ENCODE measurements around the gene SMC1B. TPM values are rescaled to one million over a fixed set of nuclear protein-coding genes. Genes with fewer than 3 reads are reported as not detected.
A peak's percentile ranks its signal among the peaks of the same experiment; 100 is the strongest.

SMC1B gene
- total and polyA plus RNA-seq, 9 of the 15 experiments (the other 6 are each of a cell fraction or from before 2014, with no cell fraction given): 0.03 TPM; not detected in 8

- TF ChIP-seq ZNF583 (CRISPR knock-in tag; IDR thresholded peaks at IDR 0.05): no peak
- no peak for TF ChIP-seq ZNF668 (CRISPR knock-in tag; IDR thresholded peaks at IDR 0.05)
- TF ChIP-seq CCAR2 (IDR thresholded peaks at IDR 0.05; ENCODE audit: low read depth, low read length): no peak
- TF ChIP-seq TRIM25 (IDR thresholded peaks at IDR 0.05; ENCODE audit: borderline replicate concordance): no peak
- TF ChIP-seq EZH2 (IDR thresholded peaks at IDR 0.05; ENCODE audit: borderline replicate concordance, low read depth, low read length): no peak
- peak; percentile 90 for TF ChIP-seq CBFA2T3 (IDR thresholded peaks at IDR 0.05)
- TF ChIP-seq EP300 (IDR thresholded peaks at IDR 0.05; ENCODE audit: low read length): peak; percentile 83; the same call in 1 of the 2 replicates
- TF ChIP-seq FOXJ2 (tag; IDR thresholded peaks at IDR 0.05): no peak
- no peak for TF ChIP-seq TRIM28 (IDR thresholded peaks at IDR 0.05)
- TF ChIP-seq PTBP1 (IDR thresholded peaks at IDR 0.05; ENCODE audit: low read depth, low read length): no peak
- no peak for TF ChIP-seq BRD4 (IDR thresholded peaks at IDR 0.05)
- no peak for TF ChIP-seq ZC3H11A (IDR thresholded peaks at IDR 0.05; ENCODE audit: low read depth, low read length)
- peak; percentile 58; the same call in 1 of the 2 replicates for TF ChIP-seq CTBP1 (IDR thresholded peaks at IDR 0.05; ENCODE audit: borderline replicate concordance)
- TF ChIP-seq PURB (CRISPR knock-in tag; IDR thresholded peaks at IDR 0.05; ENCODE audit: low read depth): no peak
- TF ChIP-seq POLR2AphosphoS5 (IDR thresholded peaks at IDR 0.05; ENCODE audit: control insufficient read depth, insufficient read depth, low read depth, low read length): peak; percentile 69; the same call in 1 of the 2 replicates
- TF ChIP-seq CTCFL (IDR thresholded peaks at IDR 0.05; ENCODE audit: borderline replicate concordance, insufficient read depth, low read depth, low read length, poor library complexity, severe bottlenecking): no peak
- TF ChIP-seq MCM2 (IDR thresholded peaks at IDR 0.05; ENCODE audit: low read depth): no peak
- TF ChIP-seq BRF2 (IDR thresholded peaks at IDR 0.05; ENCODE audit: borderline replicate concordance, insufficient read depth, insufficient read length): no peak
- no peak for TF ChIP-seq ZNF584 (CRISPR knock-in tag; IDR thresholded peaks at IDR 0.05; ENCODE audit: low read depth)
- no peak for TF ChIP-seq DIDO1 (tag; IDR thresholded peaks at IDR 0.05; ENCODE audit: low read depth)
- TF ChIP-seq TRIM24 (IDR thresholded peaks at IDR 0.05): peak; percentile 54 to 69; a peak in 2 of 4 replicates
- no peak for TF ChIP-seq ZNF444 (CRISPR knock-in tag; IDR thresholded peaks at IDR 0.05)
- TF ChIP-seq XRCC4 (IDR thresholded peaks at IDR 0.05; ENCODE audit: extremely low read depth, insufficient read depth, insufficient read length): no peak
- TF ChIP-seq TAL1 (IDR thresholded peaks at IDR 0.05): peak; percentile 75
- TF ChIP-seq KDM2B (CRISPR knock-in tag; IDR thresholded peaks at IDR 0.05): no peak
- no peak for TF ChIP-seq ZNF174 (CRISPR knock-in tag; IDR thresholded peaks at IDR 0.05)
- 0 out of 2 replicates have a peak, but pooled peaks have one; percentile 28 for TF ChIP-seq ZNF507 (tag; conservative IDR thresholded peaks at IDR 0.05)
These were observed 99.2 kb downstream of the SMC1B start (continued) for GRCh38 chr22:45314054-45314721.

Data from K562 (cell line).